ENCODE data around the gene TBXAS1. TPM values are rescaled to one million over a fixed set of nuclear protein-coding genes. Genes with fewer than 3 reads are reported as not detected.

TBXAS1 gene
- polyA plus RNA-seq, 2 donors: 5.9 to 10.7 TPM

GRCh38 chr7:139932531-139932930 lies 103.5 kb downstream of the TBXAS1 start:
- no peak overlapping the region for H3K27ac ChIP-seq (ENCODE audit: low read depth in 2 of 2, low read length in 1 of 2)
- H3K9me3 ChIP-seq (ENCODE audit: control insufficient read depth in 2 of 2, insufficient read depth in 1 of 2, low read depth in 1 of 2, low read length in 1 of 2): no peaks in the 10 kb centered on the region
- no peaks in the 10 kb centered on the region for H3K27me3 ChIP-seq (ENCODE audit: control insufficient read depth in 1 of 2, insufficient read depth in 2 of 2, low read length in 2 of 2)
- H3K4me3 ChIP-seq (ENCODE audit: low read depth in 1 of 2, low read length in 2 of 2): no peak overlapping the region
- no peaks in the 10 kb centered on the region for H3K36me3 ChIP-seq (ENCODE audit: control insufficient read depth in 2 of 2, insufficient read depth in 2 of 2, low read length in 1 of 2)
- H3K4me1 ChIP-seq (ENCODE audit: control insufficient read depth in 2 of 2, insufficient read depth in 2 of 2, low read length in 1 of 2): no peaks in the 10 kb centered on the region

GRCh38 chr7:139936760-139937310 lies 107.8 kb downstream of the TBXAS1 start:
- H3K27ac ChIP-seq (ENCODE audit: low read depth in 2 of 2, low read length in 1 of 2): no peak overlapping the region
- no peak overlapping the region for H3K4me3 ChIP-seq (ENCODE audit: low read depth in 1 of 2, low read length in 2 of 2)
- H3K36me3 ChIP-seq (ENCODE audit: control insufficient read depth in 2 of 2, insufficient read depth in 2 of 2, low read length in 1 of 2): no peaks in the 10 kb centered on the region
- H3K27me3 ChIP-seq (ENCODE audit: control insufficient read depth in 1 of 2, insufficient read depth in 2 of 2, low read length in 2 of 2): no peaks in the 10 kb centered on the region
- no peaks in the 10 kb centered on the region for H3K4me1 ChIP-seq (ENCODE audit: control insufficient read depth in 2 of 2, insufficient read depth in 2 of 2, low read length in 1 of 2)
- H3K9me3 ChIP-seq (ENCODE audit: control insufficient read depth in 2 of 2, insufficient read depth in 1 of 2, low read depth in 1 of 2, low read length in 1 of 2): no peaks in the 10 kb centered on the region
- 48 to 50% methylated on average over 2 of the region's 2 CpGs for WGBS, 2 donors

GRCh38 chr7:139937715-139938114 lies 108.7 kb downstream of the TBXAS1 start:
- WGBS, 2 donors: 66 to 70% methylated on average over 6 of the region's 6 CpGs
- no peaks in the 10 kb centered on the region for H3K27me3 ChIP-seq (ENCODE audit: control insufficient read depth in 1 of 2, insufficient read depth in 2 of 2, low read length in 2 of 2)
- no peaks in the 10 kb centered on the region for H3K36me3 ChIP-seq (ENCODE audit: control insufficient read depth in 2 of 2, insufficient read depth in 2 of 2, low read length in 1 of 2)
- H3K4me1 ChIP-seq (ENCODE audit: control insufficient read depth in 2 of 2, insufficient read depth in 2 of 2, low read length in 1 of 2): no peaks in the 10 kb centered on the region
- no peak overlapping the region for H3K27ac ChIP-seq (ENCODE audit: low read depth in 2 of 2, low read length in 1 of 2)
- H3K4me3 ChIP-seq (ENCODE audit: low read depth in 1 of 2, low read length in 2 of 2): no peak overlapping the region
- no peaks in the 10 kb centered on the region for H3K9me3 ChIP-seq (ENCODE audit: control insufficient read depth in 2 of 2, insufficient read depth in 1 of 2, low read depth in 1 of 2, low read length in 1 of 2)

- peaks cover 0 to 2% of the 10 kb centered on the region in 2 donors for H3K9me3 ChIP-seq (ENCODE audit: control insufficient read depth in 2 of 2, insufficient read depth in 1 of 2, low read depth in 1 of 2, low read length in 1 of 2)
- no peak overlapping the region for H3K4me3 ChIP-seq (ENCODE audit: low read depth in 1 of 2, low read length in 2 of 2)
- H3K4me1 ChIP-seq (ENCODE audit: control insufficient read depth in 2 of 2, insufficient read depth in 2 of 2, low read length in 1 of 2): no peaks in the 10 kb centered on the region
- 77 to 98% methylated on average over 2 of the region's 2 CpGs for WGBS, 2 donors
- H3K27ac ChIP-seq (ENCODE audit: low read depth in 2 of 2, low read length in 1 of 2): no peak overlapping the region
- no peaks in the 10 kb centered on the region for H3K36me3 ChIP-seq (ENCODE audit: control insufficient read depth in 2 of 2, insufficient read depth in 2 of 2, low read length in 1 of 2)
- no peaks in the 10 kb centered on the region for H3K27me3 ChIP-seq (ENCODE audit: control insufficient read depth in 1 of 2, insufficient read depth in 2 of 2, low read length in 2 of 2)
Observed at GRCh38 chr7:139940866-139941265, 111.8 kb downstream of the TBXAS1 start.

GRCh38 chr7:139941421-139941820 lies 112.4 kb downstream of the TBXAS1 start:
- H3K9me3 ChIP-seq (ENCODE audit: control insufficient read depth in 2 of 2, insufficient read depth in 1 of 2, low read depth in 1 of 2, low read length in 1 of 2): peaks cover 0 to 2% of the 10 kb centered on the region in 2 donors
- no peak overlapping the region for H3K4me3 ChIP-seq (ENCODE audit: low read depth in 1 of 2, low read length in 2 of 2)
- H3K36me3 ChIP-seq (ENCODE audit: control insufficient read depth in 2 of 2, insufficient read depth in 2 of 2, low read length in 1 of 2): no peaks in the 10 kb centered on the region
- H3K27me3 ChIP-seq (ENCODE audit: control insufficient read depth in 1 of 2, insufficient read depth in 2 of 2, low read length in 2 of 2): no peaks in the 10 kb centered on the region
- H3K4me1 ChIP-seq (ENCODE audit: control insufficient read depth in 2 of 2, insufficient read depth in 2 of 2, low read length in 1 of 2): no peaks in the 10 kb centered on the region
- 90 to 92% methylated on average over 3 of the region's 3 CpGs for WGBS, 2 donors
- no peak overlapping the region for H3K27ac ChIP-seq (ENCODE audit: low read depth in 2 of 2, low read length in 1 of 2)

- no peak overlapping the region for H3K4me3 ChIP-seq (ENCODE audit: low read depth in 1 of 2, low read length in 2 of 2)
- H3K9me3 ChIP-seq (ENCODE audit: control insufficient read depth in 2 of 2, insufficient read depth in 1 of 2, low read depth in 1 of 2, low read length in 1 of 2): peaks cover 0 to 2% of the 10 kb centered on the region in 2 donors
- 88 to 91% methylated on average over 2 of the region's 2 CpGs for WGBS, 2 donors
- no peaks in the 10 kb centered on the region for H3K27me3 ChIP-seq (ENCODE audit: control insufficient read depth in 1 of 2, insufficient read depth in 2 of 2, low read length in 2 of 2)
- H3K27ac ChIP-seq (ENCODE audit: low read depth in 2 of 2, low read length in 1 of 2): no peak overlapping the region
- no peaks in the 10 kb centered on the region for H3K4me1 ChIP-seq (ENCODE audit: control insufficient read depth in 2 of 2, insufficient read depth in 2 of 2, low read length in 1 of 2)
- no peaks in the 10 kb centered on the region for H3K36me3 ChIP-seq (ENCODE audit: control insufficient read depth in 2 of 2, insufficient read depth in 2 of 2, low read length in 1 of 2)
Observed at GRCh38 chr7:139941866-139942265, 112.8 kb downstream of the TBXAS1 start.

- Histone ChIP-seq H3K4me3 (ENCODE audit: low read depth in 1 of 2, low read length in 2 of 2) (no peak overlapping the region), H3K36me3 (ENCODE audit: control insufficient read depth in 2 of 2, insufficient read depth in 2 of 2, low read length in 1 of 2) (no peaks in the 10 kb centered on the region), H3K4me1 (ENCODE audit: control insufficient read depth in 2 of 2, insufficient read depth in 2 of 2, low read length in 1 of 2) (no peaks in the 10 kb centered on the region), H3K27me3 (ENCODE audit: control insufficient read depth in 1 of 2, insufficient read depth in 2 of 2, low read length in 2 of 2) (no peaks in the 10 kb centered on the region), H3K9me3 (ENCODE audit: control insufficient read depth in 2 of 2, insufficient read depth in 1 of 2, low read depth in 1 of 2, low read length in 1 of 2) (peaks cover 0 to 2% of the 10 kb centered on the region in 2 donors), H3K27ac (ENCODE audit: low read depth in 2 of 2, low read length in 1 of 2) (no peak overlapping the region)
- 83 to 89% methylated on average over 6 of the region's 6 CpGs for WGBS, 2 donors
Observed at GRCh38 chr7:139942636-139943035, 113.6 kb downstream of the TBXAS1 start.

- 82 to 85% methylated on average over 4 of the region's 4 CpGs for WGBS, 2 donors
- Histone ChIP-seq H3K27ac (ENCODE audit: low read depth in 2 of 2, low read length in 1 of 2) (no peak overlapping the region), H3K9me3 (ENCODE audit: control insufficient read depth in 2 of 2, insufficient read depth in 1 of 2, low read depth in 1 of 2, low read length in 1 of 2) (peaks cover 0 to 2% of the 10 kb centered on the region in 2 donors), H3K4me1 (ENCODE audit: control insufficient read depth in 2 of 2, insufficient read depth in 2 of 2, low read length in 1 of 2) (no peaks in the 10 kb centered on the region), H3K27me3 (ENCODE audit: control insufficient read depth in 1 of 2, insufficient read depth in 2 of 2, low read length in 2 of 2) (no peaks in the 10 kb centered on the region), H3K36me3 (ENCODE audit: control insufficient read depth in 2 of 2, insufficient read depth in 2 of 2, low read length in 1 of 2) (no peaks in the 10 kb centered on the region), H3K4me3 (ENCODE audit: low read depth in 1 of 2, low read length in 2 of 2) (no peak overlapping the region)
Observed at GRCh38 chr7:139943401-139943800, 114.3 kb downstream of the TBXAS1 start.

- no peak overlapping the region for H3K27ac ChIP-seq (ENCODE audit: low read depth in 2 of 2, low read length in 1 of 2)
- no peak overlapping the region for H3K4me3 ChIP-seq (ENCODE audit: low read depth in 1 of 2, low read length in 2 of 2)
- no peaks in the 10 kb centered on the region for H3K4me1 ChIP-seq (ENCODE audit: control insufficient read depth in 2 of 2, insufficient read depth in 2 of 2, low read length in 1 of 2)
- no peaks in the 10 kb centered on the region for H3K27me3 ChIP-seq (ENCODE audit: control insufficient read depth in 1 of 2, insufficient read depth in 2 of 2, low read length in 2 of 2)
- no peaks in the 10 kb centered on the region for H3K36me3 ChIP-seq (ENCODE audit: control insufficient read depth in 2 of 2, insufficient read depth in 2 of 2, low read length in 1 of 2)
- 87 to 92% methylated on average over 3 of the region's 3 CpGs for WGBS, 2 donors
- H3K9me3 ChIP-seq (ENCODE audit: control insufficient read depth in 2 of 2, insufficient read depth in 1 of 2, low read depth in 1 of 2, low read length in 1 of 2): peaks cover 0 to 2% of the 10 kb centered on the region in 2 donors
Observed at GRCh38 chr7:139944248-139944647, 115.2 kb downstream of the TBXAS1 start.

- 29 to 43% methylated on average over 2 of the region's 2 CpGs for whole genome bisulfite sequencing, 2 donors
- Histone ChIP-seq H3K27ac (ENCODE audit: low read depth in 2 of 2, low read length in 1 of 2) (no peak overlapping the region), H3K4me3 (ENCODE audit: low read depth in 1 of 2, low read length in 2 of 2) (no peak overlapping the region), H3K27me3 (ENCODE audit: control insufficient read depth in 1 of 2, insufficient read depth in 2 of 2, low read length in 2 of 2) (no peaks in the 10 kb centered on the region), H3K4me1 (ENCODE audit: control insufficient read depth in 2 of 2, insufficient read depth in 2 of 2, low read length in 1 of 2) (no peaks in the 10 kb centered on the region), H3K9me3 (ENCODE audit: control insufficient read depth in 2 of 2, insufficient read depth in 1 of 2, low read depth in 1 of 2, low read length in 1 of 2) (peaks cover 0 to 2% of the 10 kb centered on the region in 2 donors), H3K36me3 (ENCODE audit: control insufficient read depth in 2 of 2, insufficient read depth in 2 of 2, low read length in 1 of 2) (no peaks in the 10 kb centered on the region)
Observed at GRCh38 chr7:139946533-139946932, 117.5 kb downstream of the TBXAS1 start.
